Measurements from ENCODE around the gene WNT3A.
A peak's percentile ranks its signal among the peaks of the same experiment; 100 is the strongest.

The WNT3A gene

GRCh38 chr1:228079601-228080263 lies 72.9 kb downstream of the WNT3A start:
- no peaks in the 10 kb centered on the region for H4K20me1 ChIP-seq (ENCODE audit: insufficient read depth, low read length)
- no peak overlapping the region for H3K4me2 ChIP-seq (ENCODE audit: low read length)
- no peak overlapping the region for H3K4me3 ChIP-seq (ENCODE audit: low read depth, low read length, poor library complexity, severe bottlenecking)
- H2AFZ ChIP-seq (ENCODE audit: low read length), result no peak overlapping the region
- H3K27ac ChIP-seq (ENCODE audit: low read depth, low read length, poor library complexity, severe bottlenecking), result no peak overlapping the region
- TF ChIP-seq, protein P1, sequence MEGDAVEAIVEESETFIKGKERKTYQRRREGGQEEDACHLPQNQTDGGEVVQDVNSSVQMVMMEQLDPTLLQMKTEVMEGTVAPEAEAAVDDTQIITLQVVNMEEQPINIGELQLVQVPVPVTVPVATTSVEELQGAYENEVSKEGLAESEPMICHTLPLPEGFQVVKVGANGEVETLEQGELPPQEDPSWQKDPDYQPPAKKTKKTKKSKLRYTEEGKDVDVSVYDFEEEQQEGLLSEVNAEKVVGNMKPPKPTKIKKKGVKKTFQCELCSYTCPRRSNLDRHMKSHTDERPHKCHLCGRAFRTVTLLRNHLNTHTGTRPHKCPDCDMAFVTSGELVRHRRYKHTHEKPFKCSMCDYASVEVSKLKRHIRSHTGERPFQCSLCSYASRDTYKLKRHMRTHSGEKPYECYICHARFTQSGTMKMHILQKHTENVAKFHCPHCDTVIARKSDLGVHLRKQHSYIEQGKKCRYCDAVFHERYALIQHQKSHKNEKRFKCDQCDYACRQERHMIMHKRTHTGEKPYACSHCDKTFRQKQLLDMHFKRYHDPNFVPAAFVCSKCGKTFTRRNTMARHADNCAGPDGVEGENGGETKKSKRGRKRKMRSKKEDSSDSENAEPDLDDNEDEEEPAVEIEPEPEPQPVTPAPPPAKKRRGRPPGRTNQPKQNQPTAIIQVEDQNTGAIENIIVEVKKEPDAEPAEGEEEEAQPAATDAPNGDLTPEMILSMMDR (IDR thresholded peaks at IDR 0.05; ENCODE audit: low read length), result no peak
- H3K9me2 ChIP-seq (ENCODE audit: low read depth, low read length), result no peaks in the 10 kb centered on the region
- peaks cover 23% of the 10 kb centered on the region for H3K4me1 ChIP-seq (ENCODE audit: insufficient read depth, low read length, severe bottlenecking)
- no peaks in the 10 kb centered on the region for H3K9me3 ChIP-seq (ENCODE audit: low read length)
- no peaks in the 10 kb centered on the region; the same call in none of the 2 replicates for H3K36me3 ChIP-seq (ENCODE audit: insufficient read depth, low read length)
- H3K79me2 ChIP-seq (ENCODE audit: insufficient read depth, low read length), result peaks cover 22% of the 10 kb centered on the region
- H3F3A ChIP-seq (ENCODE audit: insufficient read depth, low read length), result no peaks in the 10 kb centered on the region
- no peak overlapping the region for H3K9ac ChIP-seq (ENCODE audit: low read length)
- H3K27me3 ChIP-seq (ENCODE audit: insufficient read depth, low read length), result peaks cover 4% of the 10 kb centered on the region; the same call in 1 of the 2 replicates

DNA sequence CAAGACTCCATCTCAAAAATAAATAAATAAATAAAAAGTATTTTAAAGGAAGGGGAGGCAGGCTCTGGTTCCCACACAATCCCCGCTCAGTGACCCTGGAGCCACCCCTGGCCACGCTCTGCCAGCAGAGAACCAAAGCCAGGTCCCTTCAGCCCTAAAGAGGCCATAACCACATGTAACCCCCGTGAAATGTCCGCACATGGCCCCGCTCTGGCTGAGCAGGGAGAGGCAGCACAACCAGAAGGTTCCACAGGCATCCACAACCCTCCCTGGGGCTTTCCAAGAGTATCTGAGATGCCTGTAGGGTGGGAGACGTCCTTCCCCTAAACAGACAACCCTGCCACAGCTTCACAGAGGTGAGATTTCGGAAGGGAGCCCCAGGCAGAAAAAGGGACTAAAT lies 74.3 kb downstream of the WNT3A start:
- Histone ChIP-seq H3K27me3 (ENCODE audit: insufficient read depth, low read length) (no peaks in the 10 kb centered on the region), H3K4me2 (ENCODE audit: low read length) (peak overlapping the region; percentile 88), H2AFZ (ENCODE audit: low read length) (no peak overlapping the region), H3K36me3 (ENCODE audit: insufficient read depth, low read length) (no peaks in the 10 kb centered on the region; the same call in none of the 2 replicates), H4K20me1 (ENCODE audit: insufficient read depth, low read length) (no peaks in the 10 kb centered on the region), H3K4me1 (ENCODE audit: insufficient read depth, low read length, severe bottlenecking) (peaks cover 37% of the 10 kb centered on the region), H3K9me3 (ENCODE audit: low read length) (no peaks in the 10 kb centered on the region), H3K27ac (ENCODE audit: low read depth, low read length, poor library complexity, severe bottlenecking) (no peak overlapping the region), H3F3A (ENCODE audit: insufficient read depth, low read length) (no peaks in the 10 kb centered on the region), H3K4me3 (ENCODE audit: low read depth, low read length, poor library complexity, severe bottlenecking) (peak overlapping the region; percentile 92), H3K79me2 (ENCODE audit: insufficient read depth, low read length) (peaks cover 36% of the 10 kb centered on the region), H3K9ac (ENCODE audit: low read length) (peak overlapping the region; percentile 99), H3K9me2 (ENCODE audit: low read depth, low read length) (no peaks in the 10 kb centered on the region)
- no peak for TF ChIP-seq EZH2 (IDR thresholded peaks at IDR 0.05; ENCODE audit: borderline replicate concordance, low read length)
- TF ChIP-seq, protein P1 (IDR thresholded peaks at IDR 0.05; ENCODE audit: low read length), result no peak

- Histone ChIP-seq H3F3A (ENCODE audit: insufficient read depth, low read length) (no peaks in the 10 kb centered on the region), H3K4me2 (ENCODE audit: low read length) (peak overlapping the region; percentile 88), H3K27me3 (ENCODE audit: insufficient read depth, low read length) (no peaks in the 10 kb centered on the region), H3K9ac (ENCODE audit: low read length) (peak overlapping the region; percentile 99), H3K9me3 (ENCODE audit: low read length) (no peaks in the 10 kb centered on the region), H4K20me1 (ENCODE audit: insufficient read depth, low read length) (no peaks in the 10 kb centered on the region), H2AFZ (ENCODE audit: low read length) (no peak overlapping the region), H3K36me3 (ENCODE audit: insufficient read depth, low read length) (no peaks in the 10 kb centered on the region; the same call in none of the 2 replicates), H3K79me2 (ENCODE audit: insufficient read depth, low read length) (peaks cover 41% of the 10 kb centered on the region), H3K4me1 (ENCODE audit: insufficient read depth, low read length, severe bottlenecking) (peaks cover 42% of the 10 kb centered on the region), H3K27ac (ENCODE audit: low read depth, low read length, poor library complexity, severe bottlenecking) (no peak overlapping the region), H3K9me2 (ENCODE audit: low read depth, low read length) (no peaks in the 10 kb centered on the region), H3K4me3 (ENCODE audit: low read depth, low read length, poor library complexity, severe bottlenecking) (peak overlapping the region; percentile 92)
- no peak for TF ChIP-seq EZH2 (IDR thresholded peaks at IDR 0.05; ENCODE audit: borderline replicate concordance, low read length)
- TF ChIP-seq, protein P1 (IDR thresholded peaks at IDR 0.05; ENCODE audit: low read length), result no peak
These were observed 74.9 kb downstream of the WNT3A start for GRCh38 chr1:228081578-228082213.

Data from OCI-LY1 (cell line).